ENCODE data around the gene NR0B2. TPM values are rescaled to one million over a fixed set of nuclear protein-coding genes. Genes with fewer than 3 reads are reported as not detected.

The NR0B2 gene
- total RNA-seq, 1 donor from 2014 or later = not detected

GRCh38 chr1:26911399-26912146 lies 2.2 kb downstream of the NR0B2 start:
- no peak overlapping the region for H3K27ac Mint-ChIP-seq (ENCODE audit: unreplicated experiment)
- FAIRE-seq = no peak
- DNase-seq (ENCODE audit: low read depth) = no peak
- Histone ChIP-seq H3K9ac (ENCODE audit: low read length) (no peak overlapping the region), H3K27ac (ENCODE audit: low read depth, low read length) (no peak overlapping the region), H3K36me3 (ENCODE audit: insufficient read depth, low read length) (no peaks in the 10 kb centered on the region), H3K4me1 (ENCODE audit: insufficient read depth, low read length) (no peaks in the 10 kb centered on the region), H3K27me3 (ENCODE audit: insufficient read depth, low read length) (no peaks in the 10 kb centered on the region), H3K4me2 (ENCODE audit: low read length) (no peak overlapping the region), H2AFZ (ENCODE audit: low read depth, low read length) (no peak overlapping the region), H3K9me3 (ENCODE audit: insufficient read depth, low read depth, low read length) (no peaks in the 10 kb centered on the region), H3K79me2 (ENCODE audit: insufficient read depth, low read length) (no peaks in the 10 kb centered on the region), H4K20me1 (ENCODE audit: insufficient read depth, low read length) (no peaks in the 10 kb centered on the region), H3K4me3 (ENCODE audit: insufficient read depth, low read depth, low read length) (no peak overlapping the region)
- H3K9me3 Mint-ChIP-seq (ENCODE audit: unreplicated experiment) = no peaks in the 10 kb centered on the region
- peaks cover 20% of the 10 kb centered on the region for H3K27me3 Mint-ChIP-seq (ENCODE audit: low read depth, unreplicated experiment)
- no peak overlapping the region for H3K4me3 Mint-ChIP-seq (ENCODE audit: unreplicated experiment)
- H3K36me3 Mint-ChIP-seq (ENCODE audit: low read depth, unreplicated experiment) = peaks cover 2% of the 10 kb centered on the region
- no peak for TF ChIP-seq CTCF (IDR thresholded peaks at IDR 0.05; ENCODE audit: insufficient read depth, low read depth, low read length)
- TF ChIP-seq EZH2 (IDR thresholded peaks at IDR 0.05; ENCODE audit: insufficient read depth, low read length) = no peak
- peaks cover 2% of the 10 kb centered on the region for H3K4me1 Mint-ChIP-seq (ENCODE audit: low read depth, unreplicated experiment)

GRCh38 chr1:26910343-26911160 lies 3.2 kb downstream of the NR0B2 start:
- Mint-ChIP-seq H3K27me3 (ENCODE audit: low read depth, unreplicated experiment) (peaks cover 16% of the 10 kb centered on the region), H3K4me3 (ENCODE audit: unreplicated experiment) (no peak overlapping the region), H3K9me3 (ENCODE audit: unreplicated experiment) (no peaks in the 10 kb centered on the region), H3K4me1 (ENCODE audit: low read depth, unreplicated experiment) (peaks cover 2% of the 10 kb centered on the region), H3K27ac (ENCODE audit: unreplicated experiment) (no peak overlapping the region), H3K36me3 (ENCODE audit: low read depth, unreplicated experiment) (peaks cover 2% of the 10 kb centered on the region)
- H3K36me3 ChIP-seq (ENCODE audit: insufficient read depth, low read length) = no peaks in the 10 kb centered on the region
- H3K27ac ChIP-seq (ENCODE audit: low read depth, low read length) = no peak overlapping the region
- TF ChIP-seq CTCF (IDR thresholded peaks at IDR 0.05; ENCODE audit: insufficient read depth, low read depth, low read length) (no peak), EZH2 (IDR thresholded peaks at IDR 0.05; ENCODE audit: insufficient read depth, low read length) (no peak)
- no peaks in the 10 kb centered on the region for H3K27me3 ChIP-seq (ENCODE audit: insufficient read depth, low read length)
- H4K20me1 ChIP-seq (ENCODE audit: insufficient read depth, low read length) = no peaks in the 10 kb centered on the region
- no peak for DNase-seq (ENCODE audit: low read depth)
- FAIRE-seq = no peak
- no peaks in the 10 kb centered on the region for H3K79me2 ChIP-seq (ENCODE audit: insufficient read depth, low read length)
- no peak overlapping the region for H3K4me3 ChIP-seq (ENCODE audit: insufficient read depth, low read depth, low read length)
- no peak overlapping the region for H3K9ac ChIP-seq (ENCODE audit: low read length)
- no peak overlapping the region for H2AFZ ChIP-seq (ENCODE audit: low read depth, low read length)
- no peak overlapping the region for H3K4me2 ChIP-seq (ENCODE audit: low read length)
- H3K4me1 ChIP-seq (ENCODE audit: insufficient read depth, low read length) = no peaks in the 10 kb centered on the region
- H3K9me3 ChIP-seq (ENCODE audit: insufficient read depth, low read depth, low read length) = no peaks in the 10 kb centered on the region

Measured in astrocyte (in vitro differentiated cells and primary cell).